D721Med (cell line): ENCODE measurements around the gene ELN.

Experiments used
- DNase-seq: peaks from one replicate; pipeline ENCODE4 v3.0.0; 2011; ENCODE audit warnings: low spot score; ENCODE audit not compliant: insufficient read length
- FAIRE-seq: peaks from 2 replicates; lab custom pipeline; 2011; peaks lifted over from hg19 to GRCh38; lab: Jason Lieb, UNC
- TF ChIP-seq, protein P1 (sequence below): IDR thresholded peaks from 2 replicates; pipeline ENCODE4 v1.5.1; 2012; ENCODE audit warnings: mild to moderate bottlenecking, control low read depth; ENCODE audit not compliant: insufficient read depth; ENCODE audit errors: missing control alignments

Gene ELN

DNA sequence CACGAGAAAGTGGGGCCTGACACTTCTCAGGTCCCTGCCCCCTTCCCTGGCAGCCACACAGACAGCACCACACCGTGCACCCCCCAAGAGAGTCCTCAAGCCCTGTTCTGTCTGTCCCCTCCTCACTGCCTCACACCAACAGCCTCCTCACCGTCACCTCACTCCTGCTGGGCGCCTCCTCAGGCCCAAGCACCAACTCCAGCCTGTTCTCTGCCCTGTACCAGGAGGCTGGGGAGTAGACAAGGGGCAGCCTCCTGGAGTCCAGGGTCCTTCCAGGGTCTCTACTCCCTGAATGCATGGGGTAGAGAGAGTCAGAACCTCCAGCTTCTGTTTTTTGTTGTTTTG is 26.9 kb upstream of the ELN start:
- TF ChIP-seq, protein P1, sequence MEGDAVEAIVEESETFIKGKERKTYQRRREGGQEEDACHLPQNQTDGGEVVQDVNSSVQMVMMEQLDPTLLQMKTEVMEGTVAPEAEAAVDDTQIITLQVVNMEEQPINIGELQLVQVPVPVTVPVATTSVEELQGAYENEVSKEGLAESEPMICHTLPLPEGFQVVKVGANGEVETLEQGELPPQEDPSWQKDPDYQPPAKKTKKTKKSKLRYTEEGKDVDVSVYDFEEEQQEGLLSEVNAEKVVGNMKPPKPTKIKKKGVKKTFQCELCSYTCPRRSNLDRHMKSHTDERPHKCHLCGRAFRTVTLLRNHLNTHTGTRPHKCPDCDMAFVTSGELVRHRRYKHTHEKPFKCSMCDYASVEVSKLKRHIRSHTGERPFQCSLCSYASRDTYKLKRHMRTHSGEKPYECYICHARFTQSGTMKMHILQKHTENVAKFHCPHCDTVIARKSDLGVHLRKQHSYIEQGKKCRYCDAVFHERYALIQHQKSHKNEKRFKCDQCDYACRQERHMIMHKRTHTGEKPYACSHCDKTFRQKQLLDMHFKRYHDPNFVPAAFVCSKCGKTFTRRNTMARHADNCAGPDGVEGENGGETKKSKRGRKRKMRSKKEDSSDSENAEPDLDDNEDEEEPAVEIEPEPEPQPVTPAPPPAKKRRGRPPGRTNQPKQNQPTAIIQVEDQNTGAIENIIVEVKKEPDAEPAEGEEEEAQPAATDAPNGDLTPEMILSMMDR, result no peak
- FAIRE-seq (no peak), DNase-seq (no peak)

DNA sequence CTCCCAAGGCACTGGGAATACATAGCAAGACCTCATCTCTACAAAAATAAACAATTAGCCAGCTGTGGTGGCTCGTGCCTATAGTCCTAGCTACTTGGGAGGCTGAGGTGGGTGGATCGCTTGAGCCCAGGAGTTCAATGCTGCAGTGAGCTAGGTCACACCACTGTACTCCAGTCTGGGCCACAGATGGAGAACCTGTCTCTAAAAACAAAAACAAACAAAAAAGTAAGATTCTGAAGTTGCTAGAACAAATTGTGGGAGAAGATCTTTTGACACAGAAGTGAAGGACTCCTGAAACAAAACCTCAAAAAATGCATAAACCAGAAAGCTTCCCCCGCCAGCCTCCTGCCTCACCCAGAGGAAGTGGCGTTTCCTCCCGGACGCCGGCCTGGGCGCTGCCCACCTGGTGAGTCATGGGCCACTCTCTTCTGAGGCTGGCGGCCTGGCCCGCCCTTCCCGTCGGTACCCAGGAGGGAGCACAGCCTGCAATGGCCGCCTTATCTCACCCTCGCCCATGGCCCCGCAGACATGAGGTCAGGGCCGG is 25.4 kb upstream of the ELN start:
- FAIRE-seq (no peak), DNase-seq (no peak)

DNA sequence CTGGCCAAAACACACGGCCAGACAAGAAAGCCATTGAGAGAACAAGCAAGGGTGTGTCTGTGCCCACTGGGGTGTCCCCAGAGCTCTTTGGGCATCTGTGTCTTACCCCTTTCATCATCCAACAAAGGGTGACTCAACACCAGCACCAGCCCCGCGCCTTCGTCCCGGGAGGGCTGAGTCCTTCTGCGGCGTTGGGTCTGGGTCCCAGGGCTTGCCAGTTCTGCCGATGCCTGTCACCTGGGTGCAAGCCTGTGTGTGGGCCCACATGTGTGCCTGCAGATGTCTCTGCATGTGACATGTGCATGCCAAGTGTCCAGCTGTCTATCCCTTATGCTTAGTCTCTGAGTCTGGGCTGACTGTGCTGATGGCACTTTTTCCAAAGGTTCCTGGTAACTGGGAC is 24.4 kb upstream of the ELN start:
- FAIRE-seq (no peak), DNase-seq (no peak)
- TF ChIP-seq, protein P1, result no peak

More for the DNA sequence above, 25.4 kb upstream of the ELN start:
- TF ChIP-seq, protein P1, result no peak

DNA sequence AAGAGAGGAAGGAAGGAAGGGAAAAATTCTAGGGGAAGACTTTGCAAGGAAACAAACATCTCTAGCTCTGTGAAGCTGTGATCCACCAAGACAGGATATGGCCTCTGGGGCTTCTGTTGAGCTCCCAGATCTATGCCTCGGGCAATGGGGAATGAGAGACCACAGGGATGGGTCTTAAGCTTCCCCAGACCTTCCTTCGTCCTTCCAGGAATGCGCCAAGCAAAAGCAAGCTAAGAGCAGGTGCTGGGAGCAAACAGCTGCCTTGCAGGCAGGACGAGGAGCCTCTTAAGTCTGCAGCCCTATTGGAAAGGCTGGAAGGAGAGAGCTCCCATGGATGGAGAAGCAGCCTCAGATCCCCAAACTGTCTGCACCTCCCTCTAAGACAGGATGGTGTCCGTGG is 21.9 kb upstream of the ELN start:
- TF ChIP-seq, protein P1, result no peak
- DNase-seq, result no peak
- FAIRE-seq, result no peak

DNA sequence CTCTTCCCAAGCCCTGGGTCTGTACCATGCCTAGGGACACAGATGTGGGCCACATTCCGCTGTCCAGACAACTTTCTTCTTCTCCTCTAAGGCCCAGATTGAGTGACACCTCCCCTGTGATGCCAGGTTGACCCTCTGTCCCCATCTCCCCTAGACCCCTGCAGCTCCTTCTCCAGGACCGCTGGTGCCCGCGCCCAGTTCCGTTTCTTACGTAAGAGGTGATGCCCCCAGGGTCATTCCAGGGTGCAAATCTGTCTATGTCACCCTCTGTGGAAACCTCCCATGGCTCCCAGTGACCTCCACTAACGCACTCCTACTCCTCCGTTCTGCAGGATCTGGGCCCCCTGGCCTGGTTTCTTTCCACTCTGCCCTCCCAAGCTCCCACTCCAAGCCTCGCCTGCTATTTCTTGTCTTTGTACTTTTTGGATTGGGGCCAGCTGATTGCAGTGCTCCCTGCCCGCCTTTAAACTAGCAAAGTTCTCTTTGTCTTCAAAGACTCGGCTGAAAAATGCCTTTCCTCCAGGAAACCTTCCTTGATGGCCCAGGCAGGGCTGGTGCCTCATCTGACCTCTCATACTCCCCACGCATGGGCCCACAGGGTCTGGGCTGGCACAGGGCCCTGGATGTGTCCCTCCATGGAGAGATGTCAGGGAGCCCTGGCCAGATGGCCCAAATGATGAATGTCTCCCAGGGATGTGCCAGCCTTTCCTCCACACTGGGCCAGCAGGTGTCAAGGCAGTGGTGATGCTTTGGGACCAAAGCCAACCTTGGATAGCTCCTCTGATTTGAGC is 21.3 kb upstream of the ELN start:
- no peak for DNase-seq
- no peak for FAIRE-seq
- TF ChIP-seq, protein P1, result no peak

DNA sequence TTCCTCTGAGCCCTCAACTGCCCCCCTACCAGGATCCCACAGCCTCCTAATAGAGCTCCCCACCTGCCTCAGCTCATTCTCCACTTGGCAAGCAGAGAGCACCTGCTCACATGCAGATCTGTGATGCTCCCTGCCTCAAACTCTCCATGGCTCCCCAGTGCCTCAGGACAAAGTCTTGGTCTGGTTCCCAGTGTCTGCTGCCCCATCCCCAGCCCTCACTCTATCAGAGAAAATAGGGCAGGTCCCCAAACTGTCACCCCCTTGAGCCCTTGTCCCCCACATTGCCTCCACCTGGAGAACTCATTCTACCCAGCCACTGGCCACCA is 20.8 kb upstream of the ELN start:
- TF ChIP-seq, protein P1, result no peak
- FAIRE-seq, result no peak
- DNase-seq, result no peak

DNA sequence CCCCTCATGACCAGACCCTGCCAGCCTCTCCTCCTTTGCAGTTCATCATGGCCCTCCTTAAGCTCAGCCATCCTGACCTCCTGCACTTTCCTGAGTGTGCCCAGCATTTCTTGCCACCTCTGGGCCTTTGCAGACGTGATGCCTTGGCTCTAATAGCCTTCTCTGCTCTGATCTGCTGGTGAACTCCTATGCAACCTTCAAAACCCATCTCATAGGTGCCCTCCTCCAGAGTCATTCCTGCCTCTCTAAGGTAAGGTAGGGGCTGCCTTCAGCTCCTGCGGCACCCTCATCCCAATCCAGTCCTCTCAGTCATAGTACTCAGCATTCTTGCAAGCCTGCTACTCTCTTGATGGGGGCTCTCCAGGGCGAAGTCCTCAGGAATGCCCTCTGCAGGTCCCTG is 19.3 kb upstream of the ELN start:
- no peak for DNase-seq
- TF ChIP-seq, protein P1, result no peak
- FAIRE-seq, result no peak
